B cell (primary cell): ENCODE data around the gene RNF10.

Source experiments
- CTCF ChIP-seq: fragments of 200-600 bp; IDR thresholded peaks from one replicate; pipeline ENCODE4 v1.8.0; 2022; ENCODE audit warnings: antibody characterized with exemption, mild to moderate bottlenecking
- EZH2 ChIP-seq: IDR thresholded peaks from 2 replicates; pipeline ENCODE4 v1.6.1; 2012; ENCODE audit warnings: borderline replicate concordance, low read depth, mild to moderate bottlenecking, moderate library complexity, low read length; ENCODE audit not compliant: insufficient read depth, poor library complexity, severe bottlenecking

GRCh38 chr12:120498870-120499515, 35.2 kb upstream of the RNF10 start:
- TF ChIP-seq CTCF (no peak), EZH2 (no peak)
